B cell (primary cell): ENCODE data around the gene CACNA2D1. TPM values are rescaled to one million over a fixed set of nuclear protein-coding genes. Genes with fewer than 3 reads are reported as not detected.

ENCODE experiments used
- ATAC-seq: fragments of 200-7000 bp; cut with Tn5 transposase; one replicate; pipeline ENCODE4 v1.10.0; 2021; ENCODE audit warnings: low read depth, mild to moderate bottlenecking, moderate number of reproducible peaks, moderate library complexity
- CTCF ChIA-PET: fragments of 350-600 bp; sonication (Branson Sonifier 250); formaldehyde crosslinking; loops from one replicate; lab custom pipeline; 2021; ENCODE audit warnings: antibody characterized with exemption, inconsistent platforms; lab: Charles Lee
- POLR2A ChIA-PET: fragments of 350-600 bp; sonication (Branson Sonifier 250); formaldehyde crosslinking; loops from one replicate; lab custom pipeline; 2021; ENCODE audit warnings: antibody characterized with exemption; lab: Charles Lee
- DNase-seq: peaks from one replicate; pipeline ENCODE4 v3.0.0; 2013
- H2AFZ ChIP-seq: 2 replicates; pipeline ENCODE4 v1.6.1; 2012; ENCODE audit warnings: mild to moderate bottlenecking, low read depth, low read length; ENCODE audit not compliant: insufficient read depth, poor library complexity, severe bottlenecking
- H3K27ac ChIP-seq, 2 donors: 1 replicate in 1 of 2; 2 replicates in 1 of 2; pipeline ENCODE4 v1.5.1; 2012 to 2013; ENCODE audit warnings: low read length in 2 of 2, mild to moderate bottlenecking in 2 of 2, moderate library complexity in 1 of 2
- H3K27me3 ChIP-seq, 4 experiments: fragments of 200-600 bp in 1 of 4; sonication (generic) in 1 of 4; replicated peaks in 1 of 4; 1 replicate in 2 of 4; 2 replicates in 2 of 4; pipeline versions ENCODE4 v1.6.1 to v1.7.0; 2013 to 2016; ENCODE audit warnings: low read length in 3 of 4, mild to moderate bottlenecking in 2 of 4, mixed read lengths in 1 of 4, moderate library complexity in 1 of 4; ENCODE audit not compliant: insufficient read depth in 4 of 4, control insufficient read depth in 3 of 4; ENCODE audit errors: control extremely low read depth in 1 of 4
- H3K36me3 ChIP-seq, 2 experiments: replicated peaks in 1 of 2; 1 replicate in 1 of 2; 2 replicates in 1 of 2; pipeline versions ENCODE4 v1.6.1 to v1.7.1; 2013; ENCODE audit warnings: low read length in 1 of 2; ENCODE audit not compliant: insufficient read depth in 2 of 2, control insufficient read depth in 1 of 2; ENCODE audit errors: control extremely low read depth in 1 of 2, extremely low read depth in 1 of 2
- H3K4me1 ChIP-seq, 2 donors: fragments of 200-600 bp in 1 of 2; sonication (generic) in 1 of 2; 1 replicate in 1 of 2; 2 replicates in 1 of 2; pipeline versions ENCODE4 v1.5.1 to v1.6.1; 2013 to 2017; ENCODE audit warnings: low read length in 2 of 2; ENCODE audit not compliant: control insufficient read depth in 2 of 2, insufficient read depth in 2 of 2
- H3K4me2 ChIP-seq: replicated peaks from 2 replicates; pipeline ENCODE3; 2012; ENCODE audit warnings: mild to moderate bottlenecking, low read depth, low read length; ENCODE audit not compliant: poor library complexity, severe bottlenecking
- H3K4me3 ChIP-seq, 5 experiments: fragments of 200-600 bp in 1 of 5; sonication (generic) in 1 of 5; 1 replicate in 3 of 5; 2 replicates in 2 of 5; pipeline versions ENCODE4 v1.5.1 to v1.7.0; 2011 to 2016; ENCODE audit warnings: low read length in 4 of 5, mild to moderate bottlenecking in 4 of 5, low read depth in 2 of 5, control low read depth in 1 of 5, moderate library complexity in 1 of 5; ENCODE audit not compliant: insufficient read depth in 1 of 5; ENCODE audit errors: control extremely low read depth in 1 of 5, extremely low read depth in 1 of 5
- H3K79me2 ChIP-seq: fragments of 200-600 bp; sonication (generic); one replicate; pipeline ENCODE4 v1.6.0; 2016; ENCODE audit warnings: low read length; ENCODE audit not compliant: control insufficient read depth, insufficient read depth
- H3K9ac ChIP-seq: fragments of 200-600 bp; sonication (generic); 2 replicates; pipeline ENCODE4 v1.6.1; 2017; ENCODE audit warnings: mild to moderate bottlenecking, low read length, moderate library complexity
- H3K9me3 ChIP-seq, 3 donors: one replicate each; pipeline versions ENCODE4 v1.6.1 to v1.7.1; 2013; ENCODE audit warnings: low read length in 2 of 3; ENCODE audit not compliant: control insufficient read depth in 2 of 3, insufficient read depth in 1 of 3; ENCODE audit errors: control extremely low read depth in 1 of 3
- H4K20me1 ChIP-seq: 2 replicates; pipeline ENCODE4 v1.6.0; 2012; ENCODE audit warnings: mild to moderate bottlenecking, low read length; ENCODE audit not compliant: insufficient read depth, control insufficient read depth, poor library complexity, severe bottlenecking
- H3K27ac Mint-ChIP-seq: one replicate; pipeline ENCODE4 v1.8.0; 2021; ENCODE audit warnings: mixed read lengths
- H3K27me3 Mint-ChIP-seq: one replicate; pipeline ENCODE4 v1.8.0; 2021; ENCODE audit warnings: mixed read lengths
- H3K4me1 Mint-ChIP-seq: one replicate; pipeline ENCODE4 v1.8.0; 2021; ENCODE audit warnings: mixed read lengths
- H3K4me3 Mint-ChIP-seq: one replicate; pipeline ENCODE4 v1.8.0; 2021; ENCODE audit warnings: mixed read lengths
- H3K9me3 Mint-ChIP-seq: one replicate; pipeline ENCODE4 v1.8.0; 2022; ENCODE audit warnings: mixed read lengths; ENCODE audit not compliant: insufficient read depth
- CTCF ChIP-seq: fragments of 200-600 bp; IDR thresholded peaks from one replicate; pipeline ENCODE4 v1.8.0; 2022; ENCODE audit warnings: antibody characterized with exemption, mild to moderate bottlenecking
- EZH2 ChIP-seq: IDR thresholded peaks from 2 replicates; pipeline ENCODE4 v1.6.1; 2012; ENCODE audit warnings: borderline replicate concordance, low read depth, mild to moderate bottlenecking, moderate library complexity, low read length; ENCODE audit not compliant: insufficient read depth, poor library complexity, severe bottlenecking
- WGBS: methylation state at CpG from one replicate; pipeline ENCODE4 v1.1.5; 2013; ENCODE audit warnings: missing lambda C conversion rate; ENCODE audit not compliant: insufficient coverage; 5-methylcytosine and 5-hydroxymethylcytosine counted together
- intact Hi-C: fragments of 100-400 bp; cut with micrococcal nuclease; formaldehyde crosslinking; loops from one replicate; pipeline ENCODE4 v1.10.0; 2022
- polyA plus RNA-seq: library from polyadenylated mRNA; depleted of rRNA; stranded (reverse); fragments of >200 nt; gene quantifications from 2 replicates; pipeline ENCODE4 v1.2.3, GENCODE V29; 2012
- total RNA-seq, 2 donors: library from RNA; stranded (reverse); fragments of 120-200 nt in 1 of 2; gene quantifications; 1 replicate in 1 of 2; 2 replicates in 1 of 2; pipeline versions ENCODE4 v1.2.3 to v1.2.4, GENCODE V29; 2013 to 2022

CACNA2D1 gene
- total and polyA plus RNA-seq, 2 donors (not counting 1 experiment from before 2014, with no cell fraction given): not detected

GRCh38 chr7:82258181-82258580, 185.4 kb downstream of the CACNA2D1 start:
- H4K20me1 ChIP-seq: no peaks in the 10 kb centered on the region
- H2AFZ ChIP-seq: no peak overlapping the region
- no peak for ATAC-seq
- H3K36me3 ChIP-seq: no peaks in the 10 kb centered on the region
- DNase-seq: no peak
- H3K9ac ChIP-seq: no peak overlapping the region
- Mint-ChIP-seq H3K9me3 (peaks cover 7% of the 10 kb centered on the region), H3K4me1 (no peaks in the 10 kb centered on the region), H3K27me3 (no peaks in the 10 kb centered on the region), H3K27ac (no peak overlapping the region), H3K4me3 (no peak overlapping the region)
- H3K27me3 ChIP-seq: no peaks in the 10 kb centered on the region
- no peak overlapping the region for H3K4me3 ChIP-seq
- ChIA-PET CTCF (interaction anchor here (0.7 kb wide), 1 partner anchor 736 kb away, joined by 4 read pairs; no protein-coding TSS in a partner anchor), POLR2A (no interaction called here)
- intact Hi-C loops: no loop called here
- peaks cover 0 to 3% (median 0%) of the 10 kb centered on the region in 3 donors for H3K9me3 ChIP-seq
- no peak overlapping the region for H3K4me2 ChIP-seq
- no peaks in the 10 kb centered on the region for H3K4me1 ChIP-seq
- no peak overlapping the region for H3K27ac ChIP-seq
- 82% methylated on average over 2 of the region's 2 CpGs for WGBS
- no peaks in the 10 kb centered on the region for H3K79me2 ChIP-seq
- TF ChIP-seq EZH2 (no peak), CTCF (no peak)

- TF ChIP-seq CTCF (no peak), EZH2 (no peak)
- no peak overlapping the region for H3K27ac Mint-ChIP-seq
- no peaks in the 10 kb centered on the region for H4K20me1 ChIP-seq
- no peak overlapping the region for H3K4me2 ChIP-seq
- H3K9ac ChIP-seq: no peak overlapping the region
- ATAC-seq: no peak
- H3K4me3 Mint-ChIP-seq: no peak overlapping the region
- H3K9me3 Mint-ChIP-seq: peaks cover 7% of the 10 kb centered on the region
- CTCF ChIA-PET: no interaction called here
- no peak for DNase-seq
- no peaks in the 10 kb centered on the region for H3K27me3 ChIP-seq
- no peak overlapping the region for H3K27ac ChIP-seq
- POLR2A ChIA-PET: no interaction called here
- WGBS: 100% methylated on average over 1 of the region's 2 CpGs
- H3K79me2 ChIP-seq: no peaks in the 10 kb centered on the region
- H3K27me3 Mint-ChIP-seq: no peaks in the 10 kb centered on the region
- no peaks in the 10 kb centered on the region for H3K4me1 Mint-ChIP-seq
- intact Hi-C loops: no loop called here
- H3K9me3 ChIP-seq: peaks cover 0 to 3% (median 0%) of the 10 kb centered on the region in 3 donors
- H2AFZ ChIP-seq: no peak overlapping the region
- no peaks in the 10 kb centered on the region for H3K4me1 ChIP-seq
- no peak overlapping the region for H3K4me3 ChIP-seq
- H3K36me3 ChIP-seq: no peaks in the 10 kb centered on the region
Observed at GRCh38 chr7:82257118-82257695, 186.4 kb downstream of the CACNA2D1 start.
